HG03558 (cell line): ENCODE measurements around the gene CNN2.

Experiments
- ATAC-seq: cut with Tn5 transposase; IDR thresholded peaks from one replicate; pipeline ENCODE4 v1.9.1; 2021; ENCODE audit warnings: moderate number of reproducible peaks; ENCODE audit not compliant: unreplicated experiment; ENCODE audit errors: extremely low read depth

Gene CNN2

DNA sequence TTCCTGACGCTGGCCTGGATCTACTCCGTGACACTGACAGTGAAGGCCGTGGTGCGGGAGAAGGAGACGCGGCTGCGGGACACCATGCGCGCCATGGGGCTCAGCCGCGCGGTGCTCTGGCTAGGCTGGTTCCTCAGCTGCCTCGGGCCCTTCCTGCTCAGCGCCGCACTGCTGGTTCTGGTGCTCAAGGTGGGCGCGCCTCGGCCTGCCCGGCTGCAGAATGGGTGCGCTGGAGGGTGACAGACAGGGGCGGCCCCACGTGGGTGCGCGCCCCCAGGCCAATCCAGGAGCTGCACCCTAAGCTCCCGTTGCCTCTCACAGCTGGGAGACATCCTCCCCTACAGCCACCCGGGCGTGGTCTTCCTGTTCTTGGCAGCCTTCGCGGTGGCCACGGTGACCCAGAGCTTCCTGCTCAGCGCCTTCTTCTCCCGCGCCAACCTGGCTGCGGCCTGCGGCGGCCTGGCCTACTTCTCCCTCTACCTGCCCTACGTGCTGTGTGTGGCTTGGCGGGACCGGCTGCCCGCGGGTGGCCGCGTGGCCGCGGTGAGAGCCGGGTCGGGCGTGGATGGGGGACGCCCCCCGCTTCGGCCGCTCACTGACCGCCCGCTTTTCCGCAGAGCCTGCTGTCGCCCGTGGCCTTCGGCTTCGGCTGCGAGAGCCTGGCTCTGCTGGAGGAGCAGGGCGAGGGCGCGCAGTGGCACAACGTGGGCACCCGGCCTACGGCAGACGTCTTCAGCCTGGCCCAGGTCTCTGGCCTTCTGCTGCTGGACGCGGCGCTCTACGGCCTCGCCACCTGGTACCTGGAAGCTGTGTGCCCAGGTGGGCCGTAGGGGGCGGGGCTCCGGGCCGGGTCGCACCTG is 20.7 kb downstream of the CNN2 start:
- ATAC-seq: no peak

GRCh38 chr19:1047696-1048147 is 21.3 kb downstream of the CNN2 start:
- ATAC-seq: no peak

DNA sequence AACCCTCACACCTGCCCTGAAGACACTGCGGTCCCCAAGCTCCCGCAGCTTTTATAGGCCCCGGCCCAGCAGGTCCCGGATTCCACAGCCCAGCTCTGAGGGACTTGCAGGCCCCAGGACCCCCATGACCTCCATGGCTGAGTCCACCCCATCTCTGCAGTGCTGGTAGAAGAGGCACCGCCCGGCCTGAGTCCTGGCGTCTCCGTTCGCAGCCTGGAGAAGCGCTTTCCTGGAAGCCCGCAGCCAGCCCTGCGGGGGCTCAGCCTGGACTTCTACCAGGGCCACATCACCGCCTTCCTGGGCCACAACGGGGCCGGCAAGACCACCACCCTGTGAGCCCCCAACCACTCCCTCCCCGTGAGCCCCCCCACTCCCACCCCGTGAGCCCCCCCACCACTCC is 22.7 kb downstream of the CNN2 start:
- no peak for ATAC-seq

DNA sequence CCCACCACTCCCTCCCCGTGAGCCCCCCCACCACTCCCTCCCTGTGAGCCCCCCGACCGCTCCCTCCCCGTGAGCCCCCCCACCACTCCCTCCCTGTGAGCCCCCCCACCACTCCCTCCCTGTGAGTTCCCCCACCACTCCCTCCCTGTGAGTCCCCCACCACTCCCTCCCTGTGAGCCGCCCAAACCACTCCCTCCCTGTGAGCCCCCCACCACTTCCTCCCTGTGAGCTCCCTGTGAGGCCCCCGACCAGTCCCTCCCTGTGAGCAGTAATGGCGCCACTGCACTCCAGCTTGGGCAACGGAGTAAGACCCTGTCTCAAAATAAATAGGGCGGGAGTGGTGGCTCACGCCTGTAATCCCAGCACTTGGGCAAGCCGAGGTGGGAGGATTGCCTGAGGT is 23.4 kb downstream of the CNN2 start:
- ATAC-seq: no peak

DNA sequence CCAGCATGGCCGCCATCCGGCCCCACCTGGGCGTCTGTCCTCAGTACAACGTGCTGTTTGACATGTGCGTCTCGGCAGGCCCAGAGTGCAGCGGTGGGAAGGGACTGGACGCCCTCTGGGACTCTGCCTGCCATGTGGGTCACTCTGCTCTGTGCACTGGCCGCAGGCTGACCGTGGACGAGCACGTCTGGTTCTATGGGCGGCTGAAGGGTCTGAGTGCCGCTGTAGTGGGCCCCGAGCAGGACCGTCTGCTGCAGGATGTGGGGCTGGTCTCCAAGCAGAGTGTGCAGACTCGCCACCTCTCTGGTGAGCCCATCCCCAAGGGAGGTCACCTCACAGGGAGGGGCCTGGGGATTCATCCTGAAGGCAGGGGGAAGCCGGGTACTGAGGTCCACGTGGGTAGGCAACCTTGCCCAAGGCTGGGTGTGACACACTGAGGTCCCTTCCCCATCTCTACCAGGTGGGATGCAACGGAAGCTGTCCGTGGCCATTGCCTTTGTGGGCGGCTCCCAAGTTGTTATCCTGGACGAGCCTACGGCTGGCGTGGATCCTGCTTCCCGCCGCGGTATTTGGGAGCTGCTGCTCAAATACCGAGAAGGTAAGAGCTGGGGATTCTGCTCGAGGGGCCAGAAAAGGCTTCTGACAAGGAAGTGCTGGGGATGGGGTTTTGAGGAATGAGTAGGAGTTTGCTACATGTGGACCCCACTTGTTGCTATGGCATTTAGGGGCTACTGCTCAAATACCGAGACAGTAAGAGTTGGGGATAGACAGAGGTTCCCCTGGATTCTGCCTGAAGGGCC is 24.8 kb downstream of the CNN2 start:
- no peak for ATAC-seq

DNA sequence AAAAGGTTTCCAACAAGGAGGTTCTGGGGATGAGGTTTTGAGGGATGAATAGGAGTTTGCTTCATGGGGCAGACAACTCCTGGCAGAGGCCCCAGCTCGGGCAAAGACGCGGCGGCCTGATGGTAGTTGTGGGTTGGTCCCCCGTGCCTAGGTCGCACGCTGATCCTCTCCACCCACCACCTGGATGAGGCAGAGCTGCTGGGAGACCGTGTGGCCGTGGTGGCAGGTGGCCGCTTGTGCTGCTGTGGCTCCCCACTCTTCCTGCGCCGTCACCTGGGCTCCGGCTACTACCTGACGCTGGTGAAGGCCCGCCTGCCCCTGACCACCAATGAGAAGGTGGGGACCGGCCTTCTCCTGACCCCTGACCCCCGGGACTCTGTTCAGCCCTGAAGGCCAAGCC is 25.4 kb downstream of the CNN2 start:
- ATAC-seq: no peak

- no peak for ATAC-seq
Measured at GRCh38 chr19:1052349-1052975, 26.1 kb downstream of the CNN2 start.

GRCh38 chr19:1053176-1054101 is 27.0 kb downstream of the CNN2 start:
- no peak for ATAC-seq

GRCh38 chr19:1054102-1055027 is 28.0 kb downstream of the CNN2 start:
- ATAC-seq: no peak

GRCh38 chr19:1055028-1055425 is 28.6 kb downstream of the CNN2 start:
- no peak for ATAC-seq

- ATAC-seq: no peak
Measured at GRCh38 chr19:1055886-1056620, 29.6 kb downstream of the CNN2 start.

GRCh38 chr19:1057176-1057855 is 30.9 kb downstream of the CNN2 start:
- no peak for ATAC-seq

DNA sequence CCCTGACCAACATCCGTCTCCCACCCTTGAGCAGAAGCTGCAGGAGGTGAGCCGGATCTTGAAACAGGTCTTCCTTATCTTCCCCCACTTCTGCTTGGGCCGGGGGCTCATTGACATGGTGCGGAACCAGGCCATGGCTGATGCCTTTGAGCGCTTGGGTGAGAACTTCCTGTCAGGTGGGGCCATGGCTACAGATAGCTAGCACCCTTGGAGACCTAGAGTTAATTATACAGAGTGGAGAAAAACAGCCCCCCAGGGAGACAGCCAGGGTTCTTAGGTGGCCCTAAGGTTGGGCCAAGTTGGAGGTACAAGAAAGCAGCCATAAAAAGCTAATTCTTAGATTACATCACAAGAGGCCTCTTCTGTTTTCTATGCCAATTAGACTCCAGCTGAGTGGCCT is 31.7 kb downstream of the CNN2 start:
- no peak for ATAC-seq

DNA sequence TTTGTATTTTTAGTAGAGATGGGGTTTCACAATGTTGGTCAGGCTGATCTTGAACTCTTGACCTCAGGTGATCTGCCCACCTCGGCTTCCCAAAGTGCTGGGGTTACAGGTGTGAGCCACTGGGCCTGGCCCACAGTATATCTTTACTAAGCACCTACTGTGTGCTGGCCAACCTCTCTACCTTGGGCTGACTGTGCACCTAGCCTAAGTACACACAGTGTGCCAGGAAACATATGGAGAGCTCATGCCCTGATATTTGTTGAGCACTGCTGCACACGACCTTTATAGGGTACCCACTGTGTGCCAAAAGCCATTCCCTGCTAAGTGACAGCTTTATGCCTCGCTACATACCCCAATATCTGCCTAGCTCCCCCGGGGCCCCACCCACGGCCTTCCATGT is 34.3 kb downstream of the CNN2 start:
- no peak for ATAC-seq

DNA sequence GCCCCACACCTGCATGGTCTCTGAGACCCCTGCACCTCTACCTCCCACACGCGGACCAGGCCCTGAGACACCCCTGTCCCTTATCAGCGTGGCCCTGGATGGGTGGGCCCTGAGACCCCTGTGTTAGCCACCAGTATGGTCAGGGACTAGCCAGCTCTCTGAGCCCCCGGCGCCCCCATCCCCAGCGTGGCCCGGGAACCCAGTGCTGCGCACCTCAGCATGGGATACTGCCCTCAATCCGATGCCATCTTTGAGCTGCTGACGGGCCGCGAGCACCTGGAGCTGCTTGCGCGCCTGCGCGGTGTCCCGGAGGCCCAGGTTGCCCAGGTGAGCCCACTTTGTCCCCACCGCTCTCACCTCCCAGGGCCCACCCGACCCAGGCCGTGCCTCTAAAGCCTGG is 35.6 kb downstream of the CNN2 start:
- ATAC-seq: no peak

- no peak for ATAC-seq
Measured at GRCh38 chr19:1062387-1063029, 36.1 kb downstream of the CNN2 start.
